Amniotic epithelial cell (primary cell): Measurements from ENCODE around the gene COL1A1.
A peak's percentile ranks its signal among the peaks of the same experiment; 100 is the strongest.

Experiments
- DNase-seq: peaks from one replicate; pipeline ENCODE4 v3.0.0-alpha.2; 2010; ENCODE audit warnings: low read depth

Gene COL1A1

DNA sequence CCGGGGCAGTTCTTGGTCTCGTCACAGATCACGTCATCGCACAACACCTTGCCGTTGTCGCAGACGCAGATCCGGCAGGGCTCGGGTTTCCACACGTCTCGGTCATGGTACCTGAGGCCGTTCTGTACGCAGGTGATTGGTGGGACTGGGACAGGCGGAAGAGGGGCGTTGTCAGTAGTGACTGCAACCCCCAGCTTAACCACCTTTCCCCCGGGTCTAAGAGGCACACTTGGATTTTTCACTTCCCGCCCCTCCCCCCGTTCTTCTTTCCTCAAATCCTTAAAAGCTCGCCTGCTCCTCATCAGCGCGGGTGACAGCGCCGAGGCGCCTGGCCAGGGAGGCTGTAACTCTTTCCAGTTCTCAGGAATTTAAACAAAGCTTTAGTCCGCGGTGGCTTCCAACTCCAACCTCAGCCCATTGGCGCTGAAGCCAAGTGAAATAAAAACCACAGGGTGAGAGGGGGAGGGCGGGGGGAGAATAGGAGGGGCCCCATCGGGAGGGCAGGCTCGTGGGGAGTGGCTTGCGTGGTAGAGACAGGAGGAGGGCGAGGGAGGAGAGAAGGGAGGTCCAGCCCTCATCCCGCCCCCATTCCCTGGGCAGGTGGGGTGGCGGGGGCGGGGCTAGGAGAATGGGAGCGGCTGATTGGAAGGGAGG, 1.5 kb downstream of the COL1A1 start:
- peak; percentile 97 for DNase-seq

DNA sequence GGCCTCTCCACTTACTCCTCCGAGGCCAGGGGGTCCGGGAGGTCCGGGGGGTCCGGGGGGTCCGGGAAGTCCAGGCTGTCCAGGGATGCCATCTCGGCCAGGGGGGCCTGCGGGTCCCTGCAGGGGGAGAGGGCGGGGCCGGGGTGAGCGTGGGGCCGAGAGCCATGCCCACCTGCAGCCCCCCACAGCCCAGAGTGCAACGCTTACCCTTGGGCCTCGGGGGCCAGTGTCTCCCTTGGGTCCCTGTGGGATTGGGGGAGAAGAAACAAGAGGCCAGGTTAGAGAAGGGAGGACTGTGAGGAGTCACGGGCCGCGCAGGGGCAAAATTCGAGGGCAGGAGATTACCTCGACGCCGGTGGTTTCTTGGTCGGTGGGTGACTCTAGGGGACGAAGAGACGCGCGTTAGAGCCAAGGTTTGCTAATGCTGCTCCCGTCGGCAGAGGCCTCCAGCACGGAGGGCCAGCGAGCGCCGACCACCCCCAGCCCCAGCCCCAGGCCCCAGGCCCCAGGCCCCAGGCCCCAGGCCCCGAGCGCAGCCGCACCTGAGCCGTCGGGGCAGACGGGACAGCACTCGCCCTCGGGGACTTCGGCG, 2.1 kb downstream of the COL1A1 start:
- no peak for DNase-seq

DNA sequence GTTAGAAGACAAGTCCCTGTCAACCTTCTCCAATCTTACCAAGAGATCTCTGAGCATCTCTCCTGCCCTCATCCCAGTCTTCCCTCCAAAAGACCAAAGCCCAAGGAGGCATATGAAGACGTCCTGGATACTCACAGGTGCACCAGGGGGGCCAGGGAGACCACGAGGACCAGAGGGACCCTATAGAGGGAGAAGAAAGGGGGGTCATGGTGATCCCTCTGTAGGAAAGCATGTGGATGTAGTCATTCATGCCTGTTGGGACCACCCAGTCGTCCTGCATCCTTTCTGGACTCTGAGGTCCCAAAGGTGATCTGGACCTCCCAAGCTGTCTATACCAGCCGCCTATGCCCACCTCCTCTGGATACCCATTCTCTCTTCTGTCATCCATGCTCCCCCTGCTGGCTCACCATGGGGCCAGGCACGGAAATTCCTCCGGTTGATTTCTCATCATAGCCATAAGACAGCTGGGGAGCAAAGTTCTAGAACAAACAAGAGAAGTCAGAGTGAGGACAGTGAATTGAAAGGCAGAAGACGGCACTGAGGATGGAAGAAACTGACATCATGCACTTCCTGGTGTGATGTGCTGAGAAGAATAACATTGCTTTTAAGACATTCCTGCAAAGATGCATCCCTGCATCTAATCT, 3.3 kb downstream of the COL1A1 start:
- peak; percentile 69 for DNase-seq

DNA sequence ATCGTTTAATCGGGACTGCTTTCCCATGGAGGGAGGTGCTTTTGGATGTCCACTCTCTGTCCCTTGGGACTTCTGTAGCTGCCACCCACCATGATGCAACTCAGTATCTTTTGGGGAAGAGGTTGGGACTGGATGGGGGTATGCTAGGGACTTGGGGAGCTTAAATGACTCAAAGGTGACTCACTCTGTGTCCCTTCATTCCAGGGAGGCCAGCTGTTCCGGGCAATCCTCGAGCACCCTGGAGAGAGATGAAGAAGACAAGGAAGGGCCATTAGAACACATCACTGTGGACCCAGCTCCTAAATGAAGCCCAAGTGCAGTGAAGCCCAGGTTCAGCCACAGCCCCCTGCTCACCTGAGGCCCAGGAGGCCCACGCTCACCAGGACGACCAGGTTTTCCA, 4.6 kb downstream of the COL1A1 start:
- no peak for DNase-seq

DNA sequence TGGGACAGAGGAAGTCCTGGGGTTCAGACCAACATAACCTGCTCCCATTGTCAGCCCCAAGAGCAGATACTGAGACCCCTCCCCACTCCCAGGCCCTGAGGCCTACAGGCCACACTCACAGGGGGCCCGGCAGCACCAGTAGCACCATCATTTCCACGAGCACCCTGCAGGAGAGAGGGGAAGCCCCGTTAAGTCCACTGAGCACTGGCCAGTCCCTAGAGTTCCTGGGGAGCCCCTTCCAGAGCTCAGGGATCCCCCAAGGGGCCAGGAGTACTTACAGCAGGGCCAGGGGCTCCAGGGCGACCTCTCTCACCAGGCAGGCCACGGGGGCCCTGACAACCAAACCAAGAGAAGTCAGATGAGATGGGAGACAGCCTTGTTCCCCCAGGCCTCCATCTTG, 5.4 kb downstream of the COL1A1 start:
- no peak for DNase-seq

DNA sequence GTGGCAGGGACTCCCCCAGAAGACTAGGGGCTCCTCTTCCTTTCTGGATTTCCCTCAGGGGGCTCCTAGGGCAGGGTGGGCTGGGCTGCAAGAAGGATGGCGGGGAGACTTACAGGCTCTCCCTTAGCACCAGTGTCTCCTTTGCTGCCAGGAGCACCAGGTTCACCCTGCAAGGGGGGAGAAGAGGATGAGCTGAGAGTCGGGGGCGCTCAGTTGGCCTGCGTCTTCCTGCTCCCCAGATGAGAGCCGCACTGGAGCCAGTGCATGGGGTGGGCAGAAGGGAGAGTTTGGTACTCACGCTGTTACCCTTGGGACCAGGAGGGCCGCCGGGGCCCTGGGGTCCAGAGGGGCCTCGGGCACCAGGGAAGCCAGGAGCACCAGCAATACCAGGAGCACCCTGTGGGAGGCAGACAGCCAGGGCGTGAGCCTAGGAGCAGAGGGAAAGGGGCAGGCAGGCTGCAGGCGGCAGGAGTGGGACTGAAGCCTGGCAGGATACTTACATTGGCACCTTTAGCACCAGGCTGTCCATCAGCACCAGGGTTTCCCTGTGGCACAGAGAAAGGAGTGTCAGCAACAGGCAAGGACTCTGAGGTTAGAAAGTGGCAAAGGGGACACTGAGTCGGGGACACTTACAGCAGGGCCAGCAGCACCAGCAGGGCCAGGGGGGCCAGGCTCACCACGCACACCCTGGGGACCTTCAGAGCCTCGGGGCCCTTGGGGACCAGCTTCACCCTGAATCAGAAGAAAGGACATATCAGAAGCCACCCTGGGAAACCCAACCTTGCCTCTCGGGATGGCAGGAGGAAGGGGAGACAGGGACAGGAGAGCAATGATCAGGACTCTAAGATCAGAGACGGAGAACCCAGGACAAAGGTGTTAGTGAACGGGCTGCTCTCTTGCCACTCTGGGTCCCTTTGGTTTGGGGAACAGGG, 6.2 kb downstream of the COL1A1 start:
- no peak for DNase-seq

DNA sequence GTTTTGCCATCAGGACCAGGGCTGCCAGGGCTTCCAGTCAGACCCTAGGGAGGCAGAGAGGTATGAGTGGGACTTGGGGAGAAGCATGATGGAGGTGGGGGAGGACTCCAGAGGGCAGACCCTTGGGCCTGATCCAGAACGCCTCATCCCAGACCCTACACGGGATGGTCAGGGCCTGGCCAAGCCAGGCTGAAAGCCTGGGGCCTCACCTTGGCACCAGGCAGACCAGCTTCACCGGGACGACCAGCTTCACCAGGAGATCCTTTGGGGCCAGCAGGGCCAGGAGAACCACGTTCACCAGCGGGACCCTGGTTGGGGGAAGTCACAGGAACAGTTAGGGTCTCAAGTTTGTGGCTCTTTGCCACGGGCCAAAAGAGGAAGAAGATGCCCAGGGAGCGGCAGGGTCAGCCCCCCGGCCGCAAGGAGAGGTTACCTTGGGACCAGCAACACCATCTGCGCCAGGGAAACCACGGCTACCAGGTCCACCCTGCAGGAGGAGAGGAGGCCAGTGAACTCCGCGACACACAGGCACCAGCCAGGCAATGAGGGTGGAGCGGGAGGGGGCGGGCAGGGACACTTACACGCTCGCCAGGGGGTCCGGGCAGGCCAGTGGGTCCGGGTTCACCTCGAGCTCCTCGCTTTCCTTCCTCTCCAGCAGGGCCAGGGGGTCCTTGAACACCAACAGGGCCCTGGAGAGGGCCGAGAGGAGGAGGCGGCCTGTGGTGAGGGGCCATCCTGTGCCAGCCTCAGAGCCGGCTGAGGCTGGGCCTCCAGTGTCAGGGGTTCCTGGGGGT, 7.1 kb downstream of the COL1A1 start:
- DNase-seq = no peak

DNA sequence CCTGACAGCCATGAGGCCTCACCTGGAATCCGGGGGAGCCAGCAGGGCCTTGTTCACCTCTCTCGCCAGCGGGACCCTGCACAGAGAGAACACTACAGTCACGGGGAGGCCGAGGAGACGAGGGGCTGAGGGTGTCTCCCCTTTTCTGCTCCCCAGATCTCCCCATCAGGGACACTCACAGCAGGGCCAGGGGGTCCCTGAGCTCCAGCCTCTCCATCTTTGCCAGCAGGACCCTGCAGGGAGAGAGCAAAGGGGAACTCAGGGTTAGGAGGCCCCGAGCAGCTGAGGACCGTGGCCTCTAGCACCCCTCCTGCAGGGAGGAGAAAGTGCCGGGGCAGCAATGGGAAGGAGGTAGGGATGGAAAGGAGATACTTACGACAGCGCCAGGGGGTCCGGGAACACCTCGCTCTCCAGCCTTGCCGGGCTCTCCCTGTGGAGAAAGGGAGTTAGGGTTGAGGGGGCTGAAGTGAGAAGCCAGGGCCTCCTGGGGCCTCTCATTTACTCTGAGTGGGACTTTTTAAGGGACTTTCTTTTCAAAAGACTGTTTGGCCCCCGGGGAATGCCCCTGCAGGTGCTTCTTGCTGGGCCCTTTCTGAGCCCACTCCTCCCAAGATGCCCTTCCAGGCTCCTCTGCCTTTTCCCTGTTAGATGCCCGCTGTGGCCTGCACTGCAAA, 8.7 kb downstream of the COL1A1 start:
- no peak for DNase-seq

DNA sequence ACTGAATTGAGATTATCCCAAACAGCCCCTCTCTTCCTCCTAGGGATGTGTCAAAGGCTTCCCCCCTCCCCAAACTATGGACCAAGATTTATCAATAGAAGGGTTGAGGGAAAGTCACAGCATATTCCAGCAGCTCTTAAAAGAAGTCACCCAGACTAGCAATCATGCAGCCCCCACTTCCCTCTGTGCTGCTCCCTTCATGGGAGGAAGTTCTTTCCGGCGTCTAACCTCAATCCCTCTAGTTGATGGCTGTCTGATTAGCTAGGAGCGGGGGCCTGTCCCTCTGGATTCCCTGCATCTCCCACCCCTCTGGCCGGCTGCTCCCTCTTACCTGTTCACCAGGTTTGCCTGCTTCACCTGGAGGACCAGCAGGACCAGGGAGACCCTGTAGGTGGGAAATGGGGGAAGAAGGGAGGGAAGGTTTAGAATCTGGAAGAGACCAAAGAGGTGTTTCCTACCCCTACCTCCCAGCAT, 9.2 kb downstream of the COL1A1 start:
- DNase-seq = no peak

DNA sequence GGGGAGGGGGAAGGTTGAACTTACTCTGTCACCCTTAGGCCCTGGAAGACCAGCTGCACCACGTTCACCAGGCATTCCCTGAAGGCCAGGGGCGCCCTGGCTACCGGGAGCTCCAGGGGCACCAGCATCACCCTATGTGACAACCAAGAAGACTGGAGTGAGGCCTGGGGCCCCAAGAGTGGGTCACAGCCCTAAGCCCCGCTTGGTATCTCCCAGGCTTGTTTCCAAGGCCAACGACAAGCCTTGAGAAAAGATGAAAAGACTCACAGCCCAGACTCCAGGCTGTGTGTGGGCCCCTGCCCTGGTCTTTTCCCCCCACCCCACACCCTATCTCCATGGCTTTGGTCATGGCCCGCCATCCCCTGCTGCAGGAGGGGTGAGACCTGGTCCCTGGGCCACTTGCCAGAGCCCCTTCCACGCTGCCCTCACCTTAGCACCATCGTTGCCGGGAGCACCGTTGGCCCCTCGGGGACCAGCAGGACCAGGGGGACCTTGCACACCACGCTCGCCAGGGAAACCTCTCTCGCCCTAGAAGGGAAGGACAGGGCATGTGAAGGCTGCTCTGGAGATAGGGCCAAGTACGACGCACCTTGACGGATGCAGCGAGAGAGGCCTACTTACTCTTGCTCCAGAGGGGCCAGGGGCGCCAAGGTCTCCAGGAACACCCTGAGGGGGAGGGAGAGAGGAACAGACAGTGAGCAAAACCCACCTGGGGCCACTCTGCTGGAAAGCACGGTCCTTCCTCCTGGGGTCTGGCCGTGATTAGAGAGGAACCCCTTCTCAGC, 9.9 kb downstream of the COL1A1 start:
- DNase-seq = no peak

DNA sequence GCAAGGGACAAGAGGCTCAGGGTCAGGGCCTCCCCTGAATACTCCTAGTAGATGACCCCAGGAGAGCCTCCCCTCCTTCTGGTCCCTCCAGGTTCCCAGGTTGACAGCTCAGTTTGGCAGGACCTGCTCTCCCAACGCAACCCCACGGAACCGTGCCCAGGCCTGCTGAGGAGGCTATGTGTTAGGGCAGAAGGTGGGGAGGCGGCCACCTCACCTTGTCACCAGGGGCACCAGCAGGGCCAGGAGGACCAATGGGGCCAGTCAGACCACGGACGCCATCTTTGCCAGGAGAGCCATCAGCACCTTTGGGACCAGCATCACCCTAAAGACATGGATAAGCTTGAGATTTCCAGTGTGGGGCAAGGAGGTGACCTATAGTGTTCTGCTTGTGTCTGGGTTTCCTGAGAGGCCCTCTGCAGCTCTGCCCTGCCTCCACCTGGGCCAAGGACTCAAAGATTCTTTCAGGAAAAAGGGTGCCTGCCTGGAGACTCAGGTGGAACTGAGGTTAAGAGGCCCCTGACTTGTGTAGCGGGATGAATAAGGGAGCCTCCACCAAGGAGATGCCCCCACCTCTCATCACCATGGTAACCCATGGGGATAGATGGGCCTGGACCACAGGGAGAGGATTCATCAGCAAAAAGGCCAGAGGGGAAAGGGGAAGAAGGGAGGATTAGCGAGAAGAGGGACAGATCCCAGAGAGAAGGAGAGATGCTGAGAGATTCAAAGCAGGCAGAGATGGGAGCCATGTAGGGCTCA, 10.7 kb downstream of the COL1A1 start:
- DNase-seq = no peak

DNA sequence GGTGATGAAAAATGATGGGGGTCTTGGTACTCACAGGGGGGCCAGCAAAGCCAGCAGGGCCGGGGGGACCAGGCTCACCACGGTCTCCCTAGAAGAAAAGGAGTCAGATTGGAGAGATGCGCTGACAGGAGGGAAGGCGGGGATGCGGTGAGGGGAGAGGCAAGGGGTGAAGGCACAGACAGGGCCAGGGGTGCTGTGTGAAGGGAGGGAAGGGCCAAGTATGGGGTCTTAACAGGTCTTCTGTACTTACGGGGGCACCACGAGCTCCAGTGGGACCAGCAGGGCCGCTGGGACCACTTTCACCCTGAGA, 11.2 kb downstream of the COL1A1 start:
- DNase-seq = no peak

DNA sequence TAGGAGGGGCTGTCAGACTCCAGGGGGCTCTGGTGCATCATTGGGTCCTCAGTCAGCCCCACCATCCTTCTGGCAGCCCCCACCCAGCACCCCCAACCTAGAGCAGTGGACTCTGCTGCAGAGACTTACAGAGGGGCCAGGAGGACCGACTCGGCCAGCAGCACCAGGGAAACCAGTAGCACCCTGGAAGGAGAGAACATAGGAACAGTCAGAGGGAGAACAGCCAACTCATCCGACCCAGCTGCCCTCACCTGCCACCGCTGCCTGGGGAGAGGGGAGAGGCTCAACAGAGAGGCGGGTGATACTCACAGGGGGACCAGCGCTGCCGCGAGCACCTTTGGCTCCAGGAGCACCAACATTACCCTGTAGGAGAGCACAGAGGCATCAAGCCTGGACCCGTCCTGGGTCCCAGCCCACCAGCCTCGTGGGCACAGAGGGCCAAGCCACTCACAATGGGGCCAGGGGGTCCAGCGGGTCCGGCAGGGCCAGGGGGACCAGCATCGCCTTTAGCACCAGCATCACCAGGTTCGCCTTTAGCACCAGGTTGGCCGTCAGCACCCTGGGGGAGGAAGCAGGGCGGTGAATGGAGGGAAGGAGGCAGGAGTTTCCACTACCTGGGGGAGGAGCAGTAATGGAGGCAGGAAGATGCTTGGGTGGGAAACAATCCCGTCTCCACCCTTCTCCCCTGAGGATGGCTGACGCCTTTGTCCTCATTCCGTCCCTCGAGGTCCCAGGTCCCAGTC, 11.7 kb downstream of the COL1A1 start:
- DNase-seq = no peak

DNA sequence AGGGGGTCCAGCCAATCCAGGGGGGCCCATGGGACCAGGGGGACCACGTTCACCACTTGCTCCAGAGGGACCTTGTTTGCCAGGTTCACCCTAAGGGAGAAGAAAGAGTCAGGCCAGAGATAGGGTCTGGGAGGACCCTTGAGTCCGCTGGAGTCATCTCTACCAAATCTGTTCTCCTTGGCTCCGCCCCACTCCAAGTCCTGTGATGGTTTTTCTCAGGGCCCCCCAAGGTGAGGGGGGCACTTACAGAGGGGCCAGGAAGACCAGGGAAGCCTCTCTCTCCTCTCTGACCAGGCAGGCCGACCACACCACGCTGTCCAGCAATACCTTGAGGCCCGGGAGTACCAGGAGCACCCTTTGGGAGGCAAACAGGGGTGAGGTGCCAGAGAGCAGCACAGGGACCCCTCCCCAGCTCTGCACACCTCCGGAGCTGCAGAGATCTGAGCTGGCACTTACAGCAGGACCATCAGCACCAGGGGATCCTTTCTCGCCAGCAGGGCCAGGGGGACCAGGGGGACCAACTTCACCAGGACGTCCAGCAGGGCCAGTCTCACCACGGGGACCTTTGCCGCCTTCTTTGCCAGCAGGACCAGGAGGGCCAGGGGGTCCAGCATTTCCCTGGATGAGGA, 12.4 kb downstream of the COL1A1 start:
- DNase-seq = no peak

DNA sequence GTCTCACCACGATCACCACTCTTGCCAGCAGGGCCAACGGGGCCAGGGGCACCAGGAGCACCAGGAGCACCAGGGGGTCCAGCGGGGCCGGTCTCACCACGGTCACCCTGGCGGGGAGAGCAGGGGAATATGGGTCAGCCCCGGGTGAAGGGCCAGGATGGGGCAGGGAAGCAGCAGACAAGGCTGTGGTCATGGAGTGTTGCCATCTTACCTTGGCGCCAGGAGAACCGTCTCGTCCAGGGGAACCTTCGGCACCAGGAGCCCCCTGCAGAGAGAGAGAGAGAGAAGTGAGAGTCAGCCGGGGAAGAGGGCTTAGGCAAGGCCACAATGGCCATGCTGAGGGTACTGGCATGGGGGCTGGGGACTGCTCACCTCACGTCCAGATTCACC, 12.9 kb downstream of the COL1A1 start:
- DNase-seq = no peak

DNA sequence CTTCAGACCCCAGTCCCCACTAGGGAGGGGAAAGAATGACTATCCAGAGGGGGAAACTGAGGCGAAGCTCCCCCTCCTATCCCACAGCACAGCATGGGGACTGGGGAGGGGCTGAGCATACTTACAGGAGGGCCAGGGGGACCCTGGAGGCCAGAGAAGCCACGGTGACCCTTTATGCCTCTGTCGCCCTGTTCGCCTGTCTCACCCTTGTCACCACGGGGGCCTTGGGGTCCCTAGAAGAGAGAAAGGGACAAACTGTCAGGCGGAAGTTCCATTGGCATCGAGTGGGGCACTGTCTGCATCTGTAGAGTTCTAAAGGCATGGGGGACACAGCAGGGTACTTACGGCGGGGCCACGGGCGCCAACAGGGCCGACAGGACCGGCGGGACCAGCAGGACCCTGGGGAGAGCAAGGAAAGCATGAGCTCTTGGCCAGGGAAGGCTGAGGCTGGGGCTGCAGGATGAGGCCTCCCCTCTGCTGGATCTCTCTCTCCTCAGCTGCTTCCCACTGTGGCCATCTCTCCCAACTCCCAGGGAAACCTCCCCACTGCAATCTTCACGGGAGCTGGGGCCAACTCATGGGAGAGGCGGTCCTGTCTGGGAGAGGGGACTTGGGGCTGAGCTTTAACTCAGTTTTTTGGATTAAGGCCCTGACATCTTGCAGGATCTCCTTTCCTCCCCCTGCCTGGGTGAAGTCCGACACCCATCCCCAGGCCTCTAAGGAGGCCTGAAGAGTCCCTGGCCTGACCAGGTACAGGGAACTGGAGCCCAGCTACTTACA, 13.5 kb downstream of the COL1A1 start:
- no peak for DNase-seq

DNA sequence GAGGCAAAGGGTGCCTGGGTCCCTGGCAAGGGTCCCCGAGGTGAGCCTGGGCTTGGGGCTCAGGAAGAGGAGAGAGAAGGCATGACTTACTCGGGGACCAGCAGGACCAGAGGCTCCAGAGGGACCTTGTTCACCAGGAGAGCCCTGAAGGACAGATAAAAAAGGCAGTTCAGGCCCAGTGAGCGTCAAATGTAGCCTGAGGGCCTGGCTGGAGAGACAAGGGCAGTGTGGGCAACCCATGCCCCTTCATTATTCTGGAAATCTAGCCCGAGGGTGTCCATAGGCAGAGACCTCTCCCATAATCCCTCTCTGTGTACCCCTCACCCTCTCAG, 14.1 kb downstream of the COL1A1 start:
- no peak for DNase-seq
